Activated CD4-positive, CD25-positive, alpha-beta regulatory T cell (primary cell): ENCODE results near the gene AKR7A2.
"Not testable (repeated sequence)": the region's sequence is repeated elsewhere in the genome, so short reads cannot be mapped to it uniquely, and the experiment has no call there.

Source experiments
- DNase-seq, 4 experiments: peaks; one replicate each; lab custom pipeline; 2025; lab: John Stamatoyannopoulos, UW

AKR7A2 gene

DNA sequence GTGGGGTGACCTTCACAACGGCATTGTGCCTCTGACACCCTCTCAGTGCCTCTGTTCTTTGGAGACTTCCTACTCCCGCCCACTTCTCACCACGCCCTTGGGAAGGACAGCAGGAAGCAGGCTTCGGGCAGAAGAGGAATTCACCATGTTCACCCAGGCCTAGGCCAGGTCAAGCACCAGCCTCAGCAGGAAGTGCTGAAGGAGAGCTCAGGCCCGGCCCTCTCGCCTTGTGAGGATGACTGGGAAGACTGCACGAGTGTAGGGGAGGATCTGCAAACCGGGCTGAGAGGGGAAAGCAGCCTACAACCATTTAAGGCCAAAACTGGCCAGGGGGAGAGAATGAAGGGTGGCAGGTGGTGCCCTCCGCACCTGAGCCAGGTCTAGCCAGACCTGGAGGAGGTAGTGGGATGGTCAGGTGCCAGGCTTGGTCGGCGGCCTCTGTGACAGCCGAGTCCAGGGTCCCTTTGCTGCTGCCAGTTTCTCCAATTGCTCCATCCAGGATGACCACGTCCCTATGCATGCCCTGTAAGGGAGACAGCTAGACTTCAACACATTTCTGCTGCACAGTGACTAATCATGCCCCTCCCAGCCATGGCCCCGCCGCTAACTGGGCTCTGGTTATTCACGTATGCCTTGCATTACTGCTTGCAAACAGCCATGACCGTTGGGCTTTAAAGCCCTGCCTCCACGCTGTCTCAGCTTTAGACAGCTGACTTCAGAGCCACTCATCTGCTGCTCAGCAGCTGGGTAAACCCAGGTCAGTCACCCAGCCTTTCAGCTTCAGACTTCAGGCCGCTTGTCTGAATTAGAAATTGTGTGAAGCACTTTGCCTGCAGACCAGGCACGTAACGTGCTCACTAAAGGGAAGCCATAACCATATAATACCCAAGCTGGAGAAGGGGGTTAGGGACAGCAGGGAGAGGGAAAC is 51.5 kb downstream of the AKR7A2 start:
- DNase-seq = no peak

DNA sequence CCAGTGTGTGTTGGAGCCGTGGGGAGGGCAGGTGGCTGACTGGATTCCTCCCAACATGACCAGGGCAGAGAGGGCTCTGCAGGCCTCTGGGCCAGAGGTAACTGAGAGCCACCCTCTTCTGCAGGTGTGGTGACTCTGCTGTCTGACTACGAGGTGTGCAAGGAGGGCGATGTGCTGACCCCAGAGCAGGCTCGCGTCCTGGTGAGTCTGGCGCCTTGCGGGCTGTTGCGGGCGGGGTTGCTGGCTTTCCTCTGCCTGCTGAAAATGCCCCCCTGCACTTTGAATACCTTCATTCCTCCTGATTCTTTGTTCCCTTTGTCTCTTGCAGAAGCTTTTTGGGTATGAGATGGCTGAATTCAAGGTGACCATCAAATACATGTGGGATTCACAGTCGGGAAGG is 53.6 kb downstream of the AKR7A2 start:
- no peak for DNase-seq

DNA sequence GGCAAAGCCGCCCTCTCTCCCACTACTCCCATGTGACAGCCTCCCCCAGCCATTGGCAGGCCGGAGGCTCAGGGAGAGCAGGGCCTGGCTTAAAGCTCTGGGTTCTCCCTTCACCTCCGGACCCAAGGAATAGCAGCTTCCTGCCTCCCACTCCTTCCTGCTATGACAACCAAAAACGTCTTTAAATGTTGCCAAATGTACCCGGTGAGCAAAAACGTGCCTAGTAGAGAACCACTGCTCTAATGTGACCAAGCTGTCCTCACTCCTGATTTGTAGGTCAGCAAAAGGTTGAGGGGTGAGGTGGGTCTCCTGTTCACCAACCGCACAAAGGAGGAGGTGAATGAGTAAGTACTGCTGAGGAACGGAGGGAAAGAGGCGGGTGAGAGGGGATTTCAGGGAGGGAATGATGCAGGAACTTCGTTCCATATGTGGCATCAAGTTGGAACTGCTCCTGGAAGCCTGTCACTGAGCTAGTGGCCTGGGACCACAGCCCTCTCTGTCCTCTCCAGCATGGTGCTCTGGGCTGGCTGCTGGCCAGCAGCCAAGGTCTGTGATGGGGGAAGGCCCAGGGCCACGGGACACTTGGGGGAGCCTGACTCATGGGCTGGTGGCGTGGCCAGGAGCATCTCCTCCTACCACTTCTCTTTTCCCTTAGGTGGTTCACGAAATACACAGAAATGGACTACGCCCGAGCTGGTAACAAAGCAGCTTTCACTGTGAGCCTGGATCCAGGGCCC is 54.6 kb downstream of the AKR7A2 start:
- DNase-seq = no peak

DNA sequence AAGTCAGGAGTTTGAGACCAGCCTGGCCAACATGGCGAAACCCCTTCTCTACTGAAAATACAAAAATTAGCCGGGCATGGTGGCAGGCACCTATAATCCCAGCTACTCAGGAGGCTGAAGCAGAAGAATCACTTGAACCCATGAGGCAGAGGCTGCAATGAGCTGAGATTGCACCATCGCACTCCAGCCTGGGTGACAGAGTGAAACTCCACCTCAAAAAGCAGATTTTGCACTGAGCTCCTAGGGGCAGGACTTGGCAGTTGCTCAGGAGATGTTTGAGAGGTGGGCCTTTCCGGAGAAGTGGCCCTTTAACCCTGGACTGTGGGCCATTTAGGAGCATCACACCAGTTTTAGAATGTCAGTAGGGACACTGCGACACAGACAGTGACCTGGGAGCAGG is 55.6 kb downstream of the AKR7A2 start:
- DNase-seq = not testable (repeated sequence)

DNA sequence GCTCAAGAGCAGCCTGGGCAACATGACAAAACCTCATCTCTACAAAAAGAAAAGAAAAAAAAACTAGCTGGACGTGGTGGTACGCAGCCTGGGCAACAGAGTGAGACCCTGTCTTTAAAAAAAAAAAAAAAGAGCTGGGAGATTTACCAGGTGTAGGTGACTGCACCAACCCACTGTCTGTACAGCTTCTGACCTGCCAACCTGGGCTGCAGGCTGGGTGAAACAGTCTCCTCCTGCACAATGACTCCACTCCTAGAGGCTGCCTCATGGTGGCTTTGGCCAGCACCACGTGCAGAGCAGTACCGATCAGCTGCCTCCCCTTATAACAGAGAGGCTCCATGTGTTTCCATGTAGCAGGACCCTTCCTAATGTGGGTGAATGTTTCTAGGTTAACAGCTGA is 56.7 kb downstream of the AKR7A2 start:
- DNase-seq = no peak

DNA sequence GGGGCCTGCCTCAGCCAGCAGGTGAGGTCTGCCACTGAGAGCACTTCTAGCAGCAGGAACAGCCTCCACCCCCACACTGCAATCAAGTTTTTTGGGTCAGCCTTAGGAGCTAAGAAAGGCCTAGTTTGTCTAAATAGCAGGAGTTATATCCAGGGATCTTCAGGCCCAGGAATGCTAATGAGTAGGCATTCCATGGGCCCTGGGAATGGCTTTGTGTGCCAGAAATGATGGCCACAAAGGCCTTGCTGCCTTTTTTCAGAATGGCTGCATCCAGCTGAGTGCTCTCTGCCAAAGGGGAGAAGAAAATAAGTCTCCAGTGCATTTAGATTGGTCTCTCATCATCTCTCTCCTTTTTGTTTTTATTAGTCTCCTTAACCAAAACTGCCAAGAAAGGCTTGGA is 57.5 kb downstream of the AKR7A2 start:
- DNase-seq = no peak
